ENCODE results near the gene SEMA3G. TPM values are rescaled to one million over a fixed set of nuclear protein-coding genes. Genes with fewer than 3 reads are reported as not detected.

Gene SEMA3G
- total and polyA plus RNA-seq, 4 donors = 5.1 to 30.8 (median 14.9) TPM

- Histone ChIP-seq H3K9me3 (ENCODE audit: control insufficient read depth in 4 of 4, insufficient read depth in 3 of 4, low read length in 3 of 4) (no peaks in the 10 kb centered on the region), H3K36me3 (ENCODE audit: control insufficient read depth in 4 of 4, insufficient read depth in 4 of 4, low read length in 4 of 4) (peaks cover 0 to 36% (median 1%) of the 10 kb centered on the region in 4 donors), H3K27me3 (ENCODE audit: control insufficient read depth in 3 of 3, insufficient read depth in 3 of 3, low read length in 2 of 3) (no peaks in the 10 kb centered on the region), H3K27ac (ENCODE audit: low read depth in 1 of 2, low read length in 1 of 2) (no peak overlapping the region), H3K4me1 (ENCODE audit: control insufficient read depth in 5 of 5, insufficient read depth in 5 of 5, low read length in 5 of 5) (no peaks in the 10 kb centered on the region), H3K4me3 (no peak overlapping the region), H3K9ac (ENCODE audit: insufficient read depth in 1 of 2, low read length in 2 of 2) (no peak overlapping the region)
- 90 to 93% methylated on average over 18 of the region's 18 CpGs for WGBS, 2 donors
- ATAC-seq (ENCODE audit: insufficient read depth, low FRiP score) = no peak
- no peak for DNase-seq
- TF ChIP-seq, protein P1, sequence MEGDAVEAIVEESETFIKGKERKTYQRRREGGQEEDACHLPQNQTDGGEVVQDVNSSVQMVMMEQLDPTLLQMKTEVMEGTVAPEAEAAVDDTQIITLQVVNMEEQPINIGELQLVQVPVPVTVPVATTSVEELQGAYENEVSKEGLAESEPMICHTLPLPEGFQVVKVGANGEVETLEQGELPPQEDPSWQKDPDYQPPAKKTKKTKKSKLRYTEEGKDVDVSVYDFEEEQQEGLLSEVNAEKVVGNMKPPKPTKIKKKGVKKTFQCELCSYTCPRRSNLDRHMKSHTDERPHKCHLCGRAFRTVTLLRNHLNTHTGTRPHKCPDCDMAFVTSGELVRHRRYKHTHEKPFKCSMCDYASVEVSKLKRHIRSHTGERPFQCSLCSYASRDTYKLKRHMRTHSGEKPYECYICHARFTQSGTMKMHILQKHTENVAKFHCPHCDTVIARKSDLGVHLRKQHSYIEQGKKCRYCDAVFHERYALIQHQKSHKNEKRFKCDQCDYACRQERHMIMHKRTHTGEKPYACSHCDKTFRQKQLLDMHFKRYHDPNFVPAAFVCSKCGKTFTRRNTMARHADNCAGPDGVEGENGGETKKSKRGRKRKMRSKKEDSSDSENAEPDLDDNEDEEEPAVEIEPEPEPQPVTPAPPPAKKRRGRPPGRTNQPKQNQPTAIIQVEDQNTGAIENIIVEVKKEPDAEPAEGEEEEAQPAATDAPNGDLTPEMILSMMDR (IDR thresholded peaks at IDR 0.05; ENCODE audit: control extremely low read depth, extremely low read depth) = no peak
Observed at GRCh38 chr3:52393131-52393807, 51.6 kb downstream of the SEMA3G start.

DNA sequence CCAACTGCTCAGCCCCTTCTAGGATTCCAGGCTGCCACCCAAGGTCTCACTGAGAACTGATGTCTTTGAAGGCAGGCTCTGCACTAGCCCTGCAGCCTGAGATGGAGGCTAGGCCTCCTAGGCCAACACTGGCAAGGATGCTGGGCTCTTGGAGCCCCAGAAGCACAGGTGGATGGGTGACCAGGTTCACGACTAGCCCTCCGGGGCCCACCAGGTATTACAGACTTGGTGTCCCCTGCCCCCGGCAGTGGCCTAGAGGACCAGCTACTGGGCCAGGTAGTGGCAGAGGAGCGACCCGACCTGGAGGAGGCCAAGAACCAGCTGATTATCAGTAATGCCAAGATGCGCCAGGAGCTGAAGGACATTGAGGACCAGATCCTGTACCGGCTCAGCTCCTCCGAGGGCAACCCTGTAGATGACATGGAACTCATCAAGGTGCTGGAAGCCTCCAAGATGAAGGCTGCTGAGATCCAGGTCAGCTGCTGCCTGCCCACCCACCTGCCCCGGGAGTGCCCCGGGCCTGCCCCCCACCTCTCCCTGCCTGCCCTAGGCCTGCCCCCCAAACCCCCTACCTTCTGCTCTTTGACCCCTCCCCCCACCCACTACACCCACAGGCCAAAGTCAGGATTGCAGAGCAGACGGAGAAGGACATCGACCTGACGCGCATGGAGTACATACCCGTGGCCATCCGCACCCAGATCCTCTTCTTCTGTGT is 52.5 kb downstream of the SEMA3G start:
- no peaks in the 10 kb centered on the region for H3K9me3 ChIP-seq (ENCODE audit: control insufficient read depth in 4 of 4, insufficient read depth in 3 of 4, low read length in 3 of 4)
- no peak overlapping the region for H3K27ac ChIP-seq (ENCODE audit: low read depth in 1 of 2, low read length in 1 of 2)
- no peaks in the 10 kb centered on the region for H3K27me3 ChIP-seq (ENCODE audit: control insufficient read depth in 3 of 3, insufficient read depth in 3 of 3, low read length in 2 of 3)
- H3K4me3 ChIP-seq = no peak overlapping the region
- ATAC-seq (ENCODE audit: insufficient read depth, low FRiP score) = no peak
- no peaks in the 10 kb centered on the region for H3K4me1 ChIP-seq (ENCODE audit: control insufficient read depth in 5 of 5, insufficient read depth in 5 of 5, low read length in 5 of 5)
- TF ChIP-seq, protein P1 (IDR thresholded peaks at IDR 0.05; ENCODE audit: control extremely low read depth, extremely low read depth) = no peak
- H3K9ac ChIP-seq (ENCODE audit: insufficient read depth in 1 of 2, low read length in 2 of 2) = no peak overlapping the region
- peaks cover 0 to 35% (median 1%) of the 10 kb centered on the region in 4 donors for H3K36me3 ChIP-seq (ENCODE audit: control insufficient read depth in 4 of 4, insufficient read depth in 4 of 4, low read length in 4 of 4)
- no peak for DNase-seq
- WGBS, 2 donors = 96 to 97% methylated on average over 16 of the region's 16 CpGs

DNA sequence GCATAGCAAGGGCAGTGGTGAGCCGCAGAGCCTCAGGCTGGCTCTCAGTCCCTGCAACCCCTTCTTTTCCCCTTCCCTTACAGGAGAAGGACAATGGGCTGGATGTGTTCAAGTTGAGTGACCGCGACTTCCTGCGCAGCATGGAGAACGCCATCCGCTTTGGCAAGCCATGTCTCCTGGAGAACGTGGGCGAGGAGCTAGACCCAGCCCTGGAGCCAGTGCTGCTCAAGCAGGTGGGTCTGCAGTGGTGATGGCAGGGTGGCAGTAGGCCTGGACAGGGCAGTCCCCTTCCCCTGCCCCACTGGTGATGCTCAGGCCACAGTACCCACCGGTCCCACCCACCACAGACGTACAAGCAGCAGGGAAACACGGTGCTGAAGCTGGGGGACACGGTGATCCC is 53.8 kb downstream of the SEMA3G start:
- ATAC-seq (ENCODE audit: insufficient read depth, low FRiP score) = no peak
- H3K9ac ChIP-seq (ENCODE audit: insufficient read depth in 1 of 2, low read length in 2 of 2) = no peak overlapping the region
- TF ChIP-seq, protein P1 (IDR thresholded peaks at IDR 0.05; ENCODE audit: control extremely low read depth, extremely low read depth) = no peak
- no peaks in the 10 kb centered on the region for H3K9me3 ChIP-seq (ENCODE audit: control insufficient read depth in 4 of 4, insufficient read depth in 3 of 4, low read length in 3 of 4)
- no peak for DNase-seq
- 96 to 97% methylated on average over 12 of the region's 12 CpGs for WGBS, 2 donors
- H3K27ac ChIP-seq (ENCODE audit: low read depth in 1 of 2, low read length in 1 of 2) = no peak overlapping the region
- no peaks in the 10 kb centered on the region for H3K4me1 ChIP-seq (ENCODE audit: control insufficient read depth in 5 of 5, insufficient read depth in 5 of 5, low read length in 5 of 5)
- peaks cover 0 to 37% (median 1%) of the 10 kb centered on the region in 4 donors for H3K36me3 ChIP-seq (ENCODE audit: control insufficient read depth in 4 of 4, insufficient read depth in 4 of 4, low read length in 4 of 4)
- H3K27me3 ChIP-seq (ENCODE audit: control insufficient read depth in 3 of 3, insufficient read depth in 3 of 3, low read length in 2 of 3) = no peaks in the 10 kb centered on the region
- H3K4me3 ChIP-seq = no peak overlapping the region
